ENCODE measurements around the gene PIP5K1A. TPM values are rescaled to one million over a fixed set of nuclear protein-coding genes. Genes with fewer than 3 reads are reported as not detected.
"Not testable (repeated sequence)": the region's sequence is repeated elsewhere in the genome, so short reads cannot be mapped to it uniquely, and the experiment has no call there.

The PIP5K1A gene
- total RNA-seq, 1 donor from 2014 or later: 45.3 TPM

- DNase-seq (ENCODE audit: extremely low read depth, low read depth, low spot score): no peak
These were observed 48.4 kb downstream of the PIP5K1A start for GRCh38 chr1:151246786-151247185.

DNA sequence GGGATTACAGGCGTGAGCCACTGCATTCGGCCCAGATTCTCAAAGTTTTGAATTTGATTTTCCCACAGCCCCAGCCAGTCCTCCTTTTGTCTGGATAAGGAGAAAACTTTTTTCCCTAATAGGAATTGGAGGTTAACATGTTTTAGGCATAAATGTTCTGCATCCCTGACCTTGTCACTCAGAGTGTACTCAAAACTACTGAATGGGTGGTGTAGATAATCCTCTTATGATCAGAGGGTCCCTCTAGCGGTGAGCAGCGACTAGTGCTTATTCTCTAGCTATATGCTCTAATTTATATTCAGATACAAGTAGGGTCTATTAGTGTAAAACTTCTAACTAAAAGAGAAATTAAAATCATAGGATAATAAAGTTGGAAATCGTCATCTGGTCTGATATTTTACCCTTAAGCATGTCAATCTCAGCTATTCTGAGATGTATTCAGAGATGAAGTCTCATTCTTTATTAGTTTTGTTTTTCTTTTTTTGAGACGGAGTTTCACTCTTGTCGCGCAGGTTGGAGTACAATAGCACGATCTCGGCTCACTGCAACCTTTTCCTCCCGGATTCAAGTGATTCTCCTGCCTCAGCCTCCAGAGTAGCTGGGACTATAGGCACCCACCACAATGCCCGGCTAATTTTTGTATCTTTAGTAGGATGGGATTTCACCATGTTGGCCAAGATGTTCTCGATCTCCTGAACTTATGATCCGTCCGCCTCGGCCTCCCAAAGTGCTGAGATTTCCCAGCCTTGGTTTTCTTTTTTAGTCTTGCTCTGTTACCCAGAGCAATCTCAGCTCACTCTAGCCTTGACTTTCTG lies 53.5 kb downstream of the PIP5K1A start:
- peak; percentile 60 for DNase-seq (ENCODE audit: extremely low read depth, low read depth, low spot score)

GRCh38 chr1:151254217-151255213 lies 56.2 kb downstream of the PIP5K1A start, which contains the start of gene PSMD4:
TSS of gene PSMD4 (plus strand) at chr1:151254734. CDS start at chr1:151254783, 49 bp downstream.
- peak; percentile 88 for DNase-seq (ENCODE audit: extremely low read depth, low read depth, low spot score)

- DNase-seq (ENCODE audit: extremely low read depth, low read depth, low spot score): no peak
These were observed 57.0 kb downstream of the PIP5K1A start for GRCh38 chr1:151255381-151255780.

DNA sequence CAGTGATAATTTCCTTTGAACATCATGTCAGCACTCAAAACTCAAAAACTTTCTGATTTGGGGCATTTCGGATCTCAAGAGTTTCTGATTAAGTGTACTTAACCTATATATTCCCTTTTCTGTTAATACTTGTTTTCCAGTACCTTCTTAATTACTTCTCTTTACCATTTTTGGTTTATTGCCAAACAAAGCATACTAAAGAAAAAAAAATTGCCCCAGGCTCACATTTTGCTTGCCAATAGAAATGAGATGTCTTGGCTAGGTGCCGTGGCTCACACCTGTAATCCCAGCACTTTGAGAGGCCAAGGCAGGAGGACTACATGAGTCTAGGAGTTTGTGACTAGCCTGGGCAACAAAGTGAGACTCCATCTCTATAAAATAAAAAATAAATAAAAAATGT lies 61.0 kb downstream of the PIP5K1A start:
- DNase-seq (ENCODE audit: extremely low read depth, low read depth, low spot score): no peak

GRCh38 chr1:151265446-151266236 lies 67.3 kb downstream of the PIP5K1A start:
- DNase-seq (ENCODE audit: extremely low read depth, low read depth, low spot score): no peak

DNA sequence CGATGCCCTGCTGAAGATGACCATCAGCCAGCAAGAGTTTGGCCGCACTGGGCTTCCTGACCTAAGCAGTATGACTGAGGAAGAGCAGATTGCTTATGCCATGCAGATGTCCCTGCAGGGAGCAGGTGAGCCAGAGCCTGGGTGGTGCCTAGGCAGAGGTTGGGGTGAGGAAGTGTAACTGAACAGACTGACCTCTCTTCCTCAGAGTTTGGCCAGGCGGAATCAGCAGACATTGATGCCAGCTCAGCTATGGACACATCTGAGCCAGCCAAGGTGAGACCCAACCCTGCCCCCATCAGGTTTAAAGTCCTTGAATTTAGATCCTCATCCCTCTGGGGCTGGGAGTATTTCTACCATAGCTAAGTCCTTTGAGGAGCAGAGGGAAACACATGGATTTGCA lies 68.0 kb downstream of the PIP5K1A start:
- DNase-seq (ENCODE audit: extremely low read depth, low read depth, low spot score): no peak

DNA sequence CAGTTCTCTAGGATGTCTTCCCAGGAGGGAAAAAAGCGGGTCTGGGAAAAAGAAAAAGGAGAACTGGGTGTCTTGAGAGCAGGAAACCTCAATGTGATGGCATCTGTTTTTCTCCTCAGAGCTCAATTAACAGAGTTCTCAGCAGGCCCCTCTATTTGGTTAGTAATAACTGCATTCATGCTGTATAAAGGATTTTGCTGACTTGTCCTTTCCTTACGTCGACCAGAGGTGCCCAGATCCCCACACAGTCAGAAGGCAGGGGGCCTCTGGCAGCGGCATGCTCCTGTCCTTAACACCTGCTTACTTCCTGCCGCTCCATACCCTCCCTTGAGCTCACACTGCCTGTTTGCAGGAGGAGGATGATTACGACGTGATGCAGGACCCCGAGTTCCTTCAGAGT lies 68.5 kb downstream of the PIP5K1A start:
- DNase-seq (ENCODE audit: extremely low read depth, low read depth, low spot score): no peak

GRCh38 chr1:151267760-151268159 lies 69.4 kb downstream of the PIP5K1A start:
- DNase-seq (ENCODE audit: extremely low read depth, low read depth, low spot score): no peak

DNA sequence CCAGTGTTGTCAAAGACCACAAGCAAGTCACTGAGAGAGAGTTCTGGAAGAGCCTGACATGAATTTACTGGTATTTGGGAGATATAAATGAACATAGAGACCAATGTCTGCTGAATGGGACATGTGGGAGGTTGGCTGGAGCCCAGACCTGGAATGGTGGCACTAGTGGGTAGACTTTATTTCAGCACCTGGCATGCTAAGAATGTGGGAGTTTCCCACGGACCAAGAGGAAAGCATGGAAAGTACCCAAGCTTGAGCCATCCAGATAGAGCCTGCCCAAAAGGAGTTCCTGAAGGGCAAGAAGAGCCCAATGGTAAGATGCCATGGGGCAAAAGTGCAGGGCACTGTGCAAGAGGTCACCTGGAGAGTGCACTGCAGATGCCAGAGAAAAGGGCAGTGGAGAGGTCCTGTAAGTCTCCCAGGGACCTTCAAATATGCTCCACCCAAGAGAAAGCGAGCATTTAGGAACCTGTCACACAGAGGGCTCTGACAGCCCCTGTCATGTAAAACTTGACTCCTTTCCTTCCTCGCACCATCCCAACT lies 75.6 kb downstream of the PIP5K1A start:
- no peak for DNase-seq (ENCODE audit: extremely low read depth, low read depth, low spot score)

GRCh38 chr1:151275341-151275740 lies 77.0 kb downstream of the PIP5K1A start:
- DNase-seq (ENCODE audit: extremely low read depth, low read depth, low spot score): not testable (repeated sequence)

DNA sequence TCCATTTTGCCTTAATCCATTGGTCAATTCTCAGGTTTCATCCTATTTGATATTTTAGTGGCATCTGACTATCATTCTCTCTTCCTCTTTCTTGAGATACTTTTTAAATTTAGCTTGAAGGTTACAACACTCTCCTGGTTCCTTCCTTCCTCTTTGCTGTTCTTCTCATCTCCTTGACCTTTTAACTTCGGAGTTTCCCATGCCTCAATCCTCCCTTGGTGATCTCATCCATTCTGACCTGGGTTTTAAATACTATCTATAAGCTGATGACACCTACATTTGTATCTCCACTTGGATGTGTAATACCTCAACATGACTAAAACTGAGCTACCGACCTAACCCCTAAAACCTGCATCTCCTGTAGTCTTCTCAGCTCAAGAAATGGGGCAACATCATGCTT lies 78.9 kb downstream of the PIP5K1A start:
- no peak for DNase-seq (ENCODE audit: extremely low read depth, low read depth, low spot score)

DNA sequence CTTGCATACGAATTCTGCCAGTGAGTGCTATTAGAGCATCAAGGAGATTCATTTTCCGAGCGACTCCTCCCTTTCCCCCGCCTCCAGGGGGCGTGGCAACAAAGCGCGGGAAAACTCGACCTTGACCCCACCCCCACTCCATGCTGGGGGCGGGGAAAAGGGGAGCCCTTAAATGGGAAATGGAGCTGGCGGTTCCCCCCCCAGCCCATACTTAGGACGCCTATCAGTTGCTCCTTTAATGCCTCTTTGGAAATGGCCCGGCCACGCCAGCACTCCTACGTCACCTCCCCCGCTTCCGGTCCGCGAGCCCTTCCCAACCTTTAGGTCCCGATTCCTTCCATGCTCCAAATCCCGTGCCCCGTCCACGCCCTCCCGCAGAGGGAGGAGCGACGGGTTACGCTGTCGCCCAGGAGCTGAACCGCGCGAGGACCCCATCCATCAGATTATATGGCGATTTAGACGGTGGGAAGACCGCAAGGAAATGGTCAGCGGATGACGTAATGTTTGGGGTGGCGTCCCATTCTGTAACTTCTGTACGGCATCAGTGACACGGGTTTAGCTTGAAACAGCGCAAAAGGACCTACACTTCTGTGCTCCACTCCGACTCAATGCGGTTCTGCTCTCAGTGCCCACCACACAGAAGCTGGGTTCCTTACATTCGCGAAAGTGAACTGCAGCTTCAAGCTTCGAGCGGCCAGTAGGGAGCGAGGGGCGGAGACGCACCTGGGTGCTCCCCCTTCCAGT lies 83.0 kb downstream of the PIP5K1A start:
- DNase-seq (ENCODE audit: extremely low read depth, low read depth, low spot score): peak; percentile 82

GRCh38 chr1:151281969-151282882 lies 83.9 kb downstream of the PIP5K1A start, which contains the start of gene ZNF687:
TSS of gene ZNF687 (plus strand) at chr1:151282299. CDS start at chr1:151286292, 3,993 bp downstream.
- peak; percentile 98 for DNase-seq (ENCODE audit: extremely low read depth, low read depth, low spot score)

GRCh38 chr1:151282883-151283725 lies 84.8 kb downstream of the PIP5K1A start:
- DNase-seq (ENCODE audit: extremely low read depth, low read depth, low spot score): no peak

GRCh38 chr1:151284013-151284577 lies 85.7 kb downstream of the PIP5K1A start:
- no peak for DNase-seq (ENCODE audit: extremely low read depth, low read depth, low spot score)

All from glomerular endothelial cell (primary cell).